GM12873 (cell line): ENCODE measurements around the gene HMCN2.

ENCODE experiments used
- CTCF ChIP-seq: IDR thresholded peaks from 2 replicates; pipeline ENCODE4 v1.5.1; 2012; ENCODE audit warnings: low read depth, mild to moderate bottlenecking, moderate library complexity, low read length, control low read depth; ENCODE audit not compliant: insufficient read depth; ENCODE audit errors: missing control alignments

The HMCN2 gene

GRCh38 chr9:130451004-130451390 is 185.4 kb downstream of the HMCN2 start:
- TF ChIP-seq CTCF: no peak

DNA sequence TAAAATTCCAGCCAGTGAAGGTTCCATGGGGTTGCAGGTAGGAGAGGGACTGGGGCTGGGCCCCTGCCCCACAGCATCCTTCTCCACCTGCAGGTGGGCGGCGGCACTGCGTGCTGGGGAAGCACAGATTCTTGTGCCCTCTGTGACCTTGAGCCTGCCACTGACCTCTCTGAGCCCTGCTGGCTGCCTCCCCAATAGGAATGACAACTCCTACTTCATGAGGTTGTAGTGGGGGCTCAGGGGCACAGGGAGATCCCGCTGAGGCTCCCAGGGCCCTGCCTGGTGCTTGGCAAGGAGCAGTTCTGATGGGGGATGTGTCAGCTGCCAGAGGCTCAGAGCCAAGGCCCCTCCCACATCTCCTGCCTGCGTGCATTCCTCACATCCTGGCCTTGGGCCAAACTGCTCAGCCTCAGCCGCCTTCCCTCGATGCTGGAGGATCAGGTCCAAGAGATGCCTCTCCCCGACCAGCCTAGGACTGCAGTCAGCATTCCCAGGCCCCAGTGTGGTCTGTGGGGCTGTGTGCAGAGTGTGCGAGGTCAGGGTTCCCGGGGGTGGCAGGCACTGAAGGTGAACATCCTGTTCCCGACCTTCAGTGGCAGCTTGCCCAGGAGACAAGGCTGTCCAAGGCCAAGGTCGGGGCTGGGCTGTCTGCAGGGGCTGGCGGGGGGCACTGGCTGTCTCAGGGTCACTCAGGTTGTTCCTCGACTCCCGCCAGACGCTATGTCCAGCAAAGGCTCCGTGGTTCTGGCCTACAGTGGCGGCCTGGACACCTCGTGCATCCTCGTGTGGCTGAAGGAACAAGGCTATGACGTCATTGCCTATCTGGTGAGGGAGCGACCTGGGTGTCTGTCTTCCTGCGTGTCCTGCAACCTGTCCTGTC is 186.2 kb downstream of the HMCN2 start:
- peak; percentile 65 for TF ChIP-seq CTCF

GRCh38 chr9:130452835-130453234 is 187.3 kb downstream of the HMCN2 start:
- TF ChIP-seq CTCF: no peak

- no peak for TF ChIP-seq CTCF
These were observed 187.9 kb downstream of the HMCN2 start for GRCh38 chr9:130453487-130453886.

- TF ChIP-seq CTCF: no peak
These were observed 188.7 kb downstream of the HMCN2 start for GRCh38 chr9:130454096-130454811.

GRCh38 chr9:130454812-130455325 is 189.3 kb downstream of the HMCN2 start:
- no peak for TF ChIP-seq CTCF
